Thyroid gland (tissue), 4 donors: ENCODE data around the gene SULT6B1. TPM values are rescaled to one million over a fixed set of nuclear protein-coding genes. Genes with fewer than 3 reads are reported as not detected.
"Not testable (repeated sequence)": the region's sequence is repeated elsewhere in the genome, so short reads cannot be mapped to it uniquely, and the experiment has no call there.

Experiments
- DNase-seq, 2 donors: peaks; one replicate each; pipeline ENCODE4 v3.0.0-alpha.2; 2019
- H3K27ac ChIP-seq, 3 donors: fragments of 200-600 bp; sonication (generic); 1 replicate in 2 of 3; 2 replicates in 1 of 3; pipeline ENCODE4 v1.5.1; 2016 to 2019; ENCODE audit warnings: mild to moderate bottlenecking in 1 of 3, moderate library complexity in 1 of 3
- H3K27me3 ChIP-seq: fragments of 200-600 bp; sonication (generic); one replicate; pipeline ENCODE4 v1.5.1; 2019
- H3K36me3 ChIP-seq, 2 donors: fragments of 200-600 bp; sonication (generic); one replicate each; pipeline ENCODE4 v1.5.1; 2016 to 2019
- H3K4me1 ChIP-seq, 2 donors: fragments of 200-600 bp; sonication (generic); one replicate each; pipeline ENCODE4 v1.5.1; 2017 to 2019
- H3K4me3 ChIP-seq, 3 donors: fragments of 200-600 bp; sonication (generic); replicated peaks in 1 of 3; 1 replicate in 2 of 3; 2 replicates in 1 of 3; pipeline ENCODE4 v1.5.1; 2016; ENCODE audit warnings: mild to moderate bottlenecking in 1 of 3
- H3K9me3 ChIP-seq: fragments of 200-600 bp; sonication (generic); one replicate; pipeline ENCODE4 v1.5.1; 2017
- CTCF ChIP-seq, 6 experiments: fragments of 200-600 bp in 3 of 6; fragments of 450-650 bp in 3 of 6; sonication (generic) in 3 of 6; IDR thresholded peaks; one replicate each; pipeline ENCODE4 v1.5.1; 2016 to 2019; ENCODE audit warnings: antibody characterized with exemption in 6 of 6, mild to moderate bottlenecking in 2 of 6, inconsistent platforms in 1 of 6, moderate library complexity in 1 of 6
- POLR2A ChIP-seq, 2 donors: fragments of 450-650 bp; IDR thresholded peaks; one replicate each; pipeline ENCODE4 v1.6.1; 2017; ENCODE audit warnings: antibody characterized with exemption in 2 of 2, mild to moderate bottlenecking in 2 of 2, moderate library complexity in 1 of 2
- WGBS, 2 donors: methylation state at CpG; one replicate each; pipeline ENCODE4 v1.1.5; 2017; 5-methylcytosine and 5-hydroxymethylcytosine counted together
- intact Hi-C: fragments of 100-400 bp; cut with DNase I; formaldehyde crosslinking; loops from one replicate; pipeline ENCODE4 v1.15.1; 2023
- total RNA-seq, 4 donors: library from RNA; depleted of rRNA; stranded (reverse); fragments of >200 nt; gene quantifications; one replicate each; pipeline ENCODE4 v1.2.3, GENCODE V29; 2016

SULT6B1 gene
- total RNA-seq, 4 donors from 2014 or later: not detected

DNA sequence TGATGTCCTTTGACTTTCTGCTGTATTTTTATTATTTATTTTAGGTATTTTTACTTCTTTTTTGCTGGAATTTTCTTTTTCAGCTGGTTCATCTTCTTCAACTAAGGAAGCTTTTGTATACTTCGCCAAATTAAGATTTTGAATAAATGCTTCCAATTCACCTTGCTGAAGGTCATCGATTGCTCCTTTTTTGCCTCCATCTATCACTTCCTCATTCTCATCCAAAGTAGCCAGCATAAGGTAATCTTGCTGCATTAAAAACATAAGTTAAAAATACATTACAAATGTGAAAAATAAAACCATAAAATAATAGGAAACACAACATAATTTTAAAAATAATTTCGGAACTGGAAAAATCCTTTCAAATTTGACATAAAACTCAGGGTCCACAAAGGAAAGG lies 40.3 kb upstream of the SULT6B1 start:
- intact Hi-C loops: no loop called here
- no peaks in the 10 kb centered on the region for H3K27me3 ChIP-seq
- no peak for TF ChIP-seq CTCF (IDR thresholded peaks at IDR 0.05)
- TF ChIP-seq POLR2A (IDR thresholded peaks at IDR 0.05): no peak
- no peak for DNase-seq
- no peak overlapping the region for H3K4me3 ChIP-seq
- WGBS, 2 donors: 95 to 97% methylated on average over 3 of the region's 3 CpGs
- peaks cover 26 to 27% of the 10 kb centered on the region in 2 donors for H3K4me1 ChIP-seq
- peaks cover 14 to 16% of the 10 kb centered on the region in 2 donors for H3K36me3 ChIP-seq
- no peak overlapping the region for H3K27ac ChIP-seq
- no peaks in the 10 kb centered on the region for H3K9me3 ChIP-seq

GRCh38 chr2:37226863-37227262 lies 38.4 kb upstream of the SULT6B1 start:
- intact Hi-C loops: no loop called here
- no peak for TF ChIP-seq CTCF (IDR thresholded peaks at IDR 0.05)
- TF ChIP-seq POLR2A (IDR thresholded peaks at IDR 0.05): no peak
- 96 to 99% methylated on average over 4 of the region's 4 CpGs for WGBS, 2 donors
- Histone ChIP-seq H3K36me3 (peaks cover 24 to 25% of the 10 kb centered on the region in 2 donors), H3K4me3 (no peak overlapping the region), H3K27ac (no peak overlapping the region), H3K4me1 (peaks cover 14 to 15% of the 10 kb centered on the region in 2 donors), H3K27me3 (no peaks in the 10 kb centered on the region), H3K9me3 (no peaks in the 10 kb centered on the region)
- no peak for DNase-seq

GRCh38 chr2:37225129-37225528 lies 36.7 kb upstream of the SULT6B1 start:
- H3K36me3 ChIP-seq: peaks cover 31 to 32% of the 10 kb centered on the region in 2 donors

GRCh38 chr2:37224063-37224462 lies 35.6 kb upstream of the SULT6B1 start:
- 90 to 96% methylated on average over 1 of the region's 1 CpG for WGBS, 2 donors
- TF ChIP-seq CTCF (IDR thresholded peaks at IDR 0.05): no peak
- TF ChIP-seq POLR2A (IDR thresholded peaks at IDR 0.05): no peak
- H3K36me3 ChIP-seq: peaks cover 31 to 32% of the 10 kb centered on the region in 2 donors

More at GRCh38 chr2:37225129-37225528, 36.7 kb upstream of the SULT6B1 start:
- H3K27ac ChIP-seq, H3K4me3 ChIP-seq, H3K27me3 ChIP-seq, intact Hi-C loops, H3K9me3 ChIP-seq, DNase-seq: not testable (repeated sequence)
- peaks cover 8 to 11% of the 10 kb centered on the region in 2 donors for H3K4me1 ChIP-seq
- WGBS, 2 donors: 57% methylated on average over 1 of the region's 2 CpGs; no CpG with 5 or more reads in 1 of the 2 donors

GRCh38 chr2:37223131-37223530 lies 34.7 kb upstream of the SULT6B1 start:
- Histone ChIP-seq H3K4me1 (no peaks in the 10 kb centered on the region), H3K27me3 (no peaks in the 10 kb centered on the region), H3K4me3 (no peak overlapping the region), H3K36me3 (peaks cover 27 to 31% of the 10 kb centered on the region in 2 donors), H3K9me3 (no peaks in the 10 kb centered on the region), H3K27ac (no peak overlapping the region)
- DNase-seq: no peak
- 97 to 98% methylated on average over 4 of the region's 4 CpGs for WGBS, 2 donors
- intact Hi-C loops: no loop called here
- TF ChIP-seq CTCF (IDR thresholded peaks at IDR 0.05): no peak
- TF ChIP-seq POLR2A (IDR thresholded peaks at IDR 0.05): no peak

More at GRCh38 chr2:37224063-37224462, 35.6 kb upstream of the SULT6B1 start:
- intact Hi-C loops: no loop called here
- no peak overlapping the region for H3K4me3 ChIP-seq
- DNase-seq: no peak
- H3K9me3 ChIP-seq: no peaks in the 10 kb centered on the region
- H3K27me3 ChIP-seq: no peaks in the 10 kb centered on the region
- H3K4me1 ChIP-seq: peaks cover 0 to under 1% of the 10 kb centered on the region in 2 donors
- no peak overlapping the region for H3K27ac ChIP-seq
